ENCODE data around the gene CYTH1. TPM values are rescaled to one million over a fixed set of nuclear protein-coding genes. Genes with fewer than 3 reads are reported as not detected.

The CYTH1 gene
- polyA plus RNA-seq, 1 of the 3 experiments (the other 2 are of a cell fraction): 23.8 TPM

DNA sequence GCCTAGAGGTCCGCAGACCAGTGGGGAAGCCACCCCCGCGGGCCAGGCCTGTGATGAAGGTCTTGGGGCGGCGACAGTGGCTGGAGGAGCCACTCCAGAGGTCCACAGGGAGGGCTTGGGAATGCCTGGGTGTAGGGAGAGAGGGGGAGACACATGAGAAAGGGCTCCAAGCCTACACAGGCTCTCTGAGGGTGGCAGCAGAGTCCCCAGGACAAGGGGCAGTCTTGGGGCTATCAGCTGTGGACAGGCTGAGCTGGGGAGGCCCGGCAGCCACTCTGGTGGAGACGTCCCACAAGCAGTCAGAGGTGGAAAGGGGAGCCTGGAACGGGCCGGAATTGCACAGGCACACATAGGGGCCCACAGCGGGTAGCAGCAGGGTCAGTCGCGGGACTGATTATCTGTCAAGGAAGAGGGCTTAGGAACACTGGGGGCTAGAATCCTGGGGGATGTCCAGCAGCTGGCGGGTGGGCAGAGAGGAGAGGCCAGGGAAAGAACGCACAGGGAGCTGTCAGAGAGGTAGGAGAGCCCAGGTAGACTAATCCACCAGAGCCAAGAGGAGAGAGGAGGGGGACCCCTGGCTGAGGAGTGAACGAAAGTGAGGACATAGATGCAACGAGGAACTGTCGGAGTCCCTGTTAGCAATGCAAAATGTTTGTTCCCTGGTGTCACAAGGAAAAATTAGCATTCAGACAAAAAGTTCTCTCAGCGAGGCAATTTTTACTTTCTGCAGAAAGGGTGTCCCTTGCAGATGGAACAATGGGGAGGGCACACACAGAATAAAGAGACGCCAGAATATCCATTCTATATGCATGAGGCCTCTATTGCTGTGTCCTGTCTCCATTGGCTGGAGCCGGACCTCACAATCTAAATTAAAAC, 111.0 kb downstream of the CYTH1 start:
- Histone ChIP-seq H2AFZ (ENCODE audit: low read depth) (no peak overlapping the region), H3K36me3 (replicated peaks in 1 of 2; ENCODE audit: control insufficient read depth in 1 of 2, insufficient read depth in 2 of 2, low read length in 1 of 2) (peaks cover 14 to 25% of the 10 kb centered on the region in 2 experiments), H3K79me2 (ENCODE audit: insufficient read depth) (no peaks in the 10 kb centered on the region), H3K4me2 (no peak overlapping the region), H3K27me3 (ENCODE audit: insufficient read depth) (no peaks in the 10 kb centered on the region), H3K9me3 (no peaks in the 10 kb centered on the region), H3K27ac (ENCODE audit: low read depth in 2 of 2, low read length in 1 of 2) (no peak overlapping the region), H4K20me1 (ENCODE audit: insufficient read depth) (no peaks in the 10 kb centered on the region), H3K4me1 (ENCODE audit: control insufficient read depth in 1 of 2, insufficient read depth in 2 of 2, low read depth in 1 of 2, low read length in 1 of 2) (peaks cover 0 to 6% of the 10 kb centered on the region in 2 experiments; a peak in 1 of 4 replicates), H3K4me3 (ENCODE audit: low read depth in 2 of 2, low read length in 1 of 2) (no peak overlapping the region), H3K9me2 (no peaks in the 10 kb centered on the region), H3K9ac (no peak overlapping the region), H3F3A (replicated peaks; ENCODE audit: insufficient read depth) (peaks cover 4% of the 10 kb centered on the region)
- no peak for TF ChIP-seq SIN3A (IDR thresholded peaks at IDR 0.05; ENCODE audit: borderline replicate concordance, low read depth, low read length)
- ChIA-PET CTCF (interaction anchor here (1.0 to 2.5 kb wide), 2 partner anchors 37 to 174 kb away, joined by 3 to 6 read pairs; no protein-coding TSS in a partner anchor), POLR2A (no interaction called here)
- 88% methylated on average over 20 of the region's 20 CpGs for WGBS (ENCODE audit: low lambda C conversion rate)
- no peak for DNase-seq

DNA sequence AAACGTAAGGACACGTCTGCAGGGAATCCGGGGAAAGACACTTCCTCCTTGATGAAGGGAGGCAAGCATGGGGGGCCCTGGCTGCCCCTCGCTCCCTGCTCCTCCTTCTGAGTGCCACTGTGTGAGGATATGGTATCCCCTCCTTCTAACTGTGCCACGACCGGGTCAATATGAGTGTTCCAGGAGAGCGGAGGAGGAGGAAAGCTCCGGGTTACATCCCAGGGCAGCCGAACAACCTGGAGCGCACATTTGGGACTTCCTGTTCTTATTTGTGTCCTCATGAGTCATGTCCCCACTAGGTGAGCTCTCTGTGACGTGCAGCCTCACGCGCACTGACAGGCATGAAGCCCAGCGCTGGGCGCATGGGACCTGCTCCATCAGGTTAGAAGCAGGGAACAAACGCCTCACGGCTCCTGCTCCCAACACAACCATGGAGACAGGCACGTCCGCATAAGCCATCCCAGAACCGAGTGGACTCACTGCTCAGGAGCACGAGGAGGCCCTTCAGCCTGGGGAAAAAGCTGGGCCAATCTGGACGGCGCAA, 112.0 kb downstream of the CYTH1 start:
- TF ChIP-seq RAD21 (IDR thresholded peaks at IDR 0.05; ENCODE audit: low read length) (no peak), MXI1 (IDR thresholded peaks at IDR 0.05; ENCODE audit: low read depth, low read length) (no peak), RXRA (IDR thresholded peaks at IDR 0.05; ENCODE audit: borderline replicate concordance, low read depth) (no peak), FOXM1 (IDR thresholded peaks at IDR 0.05; ENCODE audit: low read depth) (no peak), YY1 (IDR thresholded peaks at IDR 0.05; ENCODE audit: low read depth) (no peak), GABPA (IDR thresholded peaks at IDR 0.05; ENCODE audit: low read depth) (no peak), TEAD4 (IDR thresholded peaks at IDR 0.05; ENCODE audit: borderline replicate concordance, insufficient read depth) (no peak), SMC3 (IDR thresholded peaks at IDR 0.05; ENCODE audit: low read depth, low read length) (no peak), CHD2 (IDR thresholded peaks at IDR 0.05; ENCODE audit: low read length, partially characterized antibody) (no peak), SIN3A (IDR thresholded peaks at IDR 0.05; ENCODE audit: borderline replicate concordance, low read depth, low read length) (no peak), RCOR1 (IDR thresholded peaks at IDR 0.05; ENCODE audit: low read length) (no peak), FOXJ3 (CRISPR knock-in tag; IDR thresholded peaks at IDR 0.05) (no peak)
- TF ChIP-seq, protein P1, sequence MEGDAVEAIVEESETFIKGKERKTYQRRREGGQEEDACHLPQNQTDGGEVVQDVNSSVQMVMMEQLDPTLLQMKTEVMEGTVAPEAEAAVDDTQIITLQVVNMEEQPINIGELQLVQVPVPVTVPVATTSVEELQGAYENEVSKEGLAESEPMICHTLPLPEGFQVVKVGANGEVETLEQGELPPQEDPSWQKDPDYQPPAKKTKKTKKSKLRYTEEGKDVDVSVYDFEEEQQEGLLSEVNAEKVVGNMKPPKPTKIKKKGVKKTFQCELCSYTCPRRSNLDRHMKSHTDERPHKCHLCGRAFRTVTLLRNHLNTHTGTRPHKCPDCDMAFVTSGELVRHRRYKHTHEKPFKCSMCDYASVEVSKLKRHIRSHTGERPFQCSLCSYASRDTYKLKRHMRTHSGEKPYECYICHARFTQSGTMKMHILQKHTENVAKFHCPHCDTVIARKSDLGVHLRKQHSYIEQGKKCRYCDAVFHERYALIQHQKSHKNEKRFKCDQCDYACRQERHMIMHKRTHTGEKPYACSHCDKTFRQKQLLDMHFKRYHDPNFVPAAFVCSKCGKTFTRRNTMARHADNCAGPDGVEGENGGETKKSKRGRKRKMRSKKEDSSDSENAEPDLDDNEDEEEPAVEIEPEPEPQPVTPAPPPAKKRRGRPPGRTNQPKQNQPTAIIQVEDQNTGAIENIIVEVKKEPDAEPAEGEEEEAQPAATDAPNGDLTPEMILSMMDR (IDR thresholded peaks at IDR 0.05): no peak
- TF ChIP-seq, protein P2, sequence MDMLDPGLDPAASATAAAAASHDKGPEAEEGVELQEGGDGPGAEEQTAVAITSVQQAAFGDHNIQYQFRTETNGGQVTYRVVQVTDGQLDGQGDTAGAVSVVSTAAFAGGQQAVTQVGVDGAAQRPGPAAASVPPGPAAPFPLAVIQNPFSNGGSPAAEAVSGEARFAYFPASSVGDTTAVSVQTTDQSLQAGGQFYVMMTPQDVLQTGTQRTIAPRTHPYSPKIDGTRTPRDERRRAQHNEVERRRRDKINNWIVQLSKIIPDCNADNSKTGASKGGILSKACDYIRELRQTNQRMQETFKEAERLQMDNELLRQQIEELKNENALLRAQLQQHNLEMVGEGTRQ (IDR thresholded peaks at IDR 0.05; ENCODE audit: borderline replicate concordance, low read depth, low read length): no peak
- H3K4me3 ChIP-seq (ENCODE audit: low read depth in 2 of 2, low read length in 1 of 2): no peak overlapping the region
- ChIA-PET CTCF (no interaction called here), POLR2A (no interaction called here)
- no peaks in the 10 kb centered on the region for H4K20me1 ChIP-seq (ENCODE audit: insufficient read depth)
- H3K27me3 ChIP-seq (ENCODE audit: insufficient read depth): no peaks in the 10 kb centered on the region
- H3K4me2 ChIP-seq: no peak overlapping the region
- WGBS (ENCODE audit: low lambda C conversion rate): 95% methylated on average over 23 of the region's 23 CpGs
- peaks cover 6 to 14% of the 10 kb centered on the region in 2 experiments for H3K36me3 ChIP-seq (replicated peaks in 1 of 2; ENCODE audit: control insufficient read depth in 1 of 2, insufficient read depth in 2 of 2, low read length in 1 of 2)
- H3F3A ChIP-seq (replicated peaks; ENCODE audit: insufficient read depth): peaks cover 4% of the 10 kb centered on the region
- peaks cover 0 to 12% of the 10 kb centered on the region in 2 experiments; a peak in 1 of 4 replicates for H3K4me1 ChIP-seq (ENCODE audit: control insufficient read depth in 1 of 2, insufficient read depth in 2 of 2, low read depth in 1 of 2, low read length in 1 of 2)
- no peak overlapping the region for H3K9ac ChIP-seq
- DNase-seq: no peak
- no peak overlapping the region for H2AFZ ChIP-seq (ENCODE audit: low read depth)
- no peaks in the 10 kb centered on the region for H3K79me2 ChIP-seq (ENCODE audit: insufficient read depth)
- H3K27ac ChIP-seq (ENCODE audit: low read depth in 2 of 2, low read length in 1 of 2): no peak overlapping the region
- H3K9me3 ChIP-seq: no peaks in the 10 kb centered on the region
- no peaks in the 10 kb centered on the region for H3K9me2 ChIP-seq
